RWPE1 (cell line): ENCODE data around the gene TTC21B.
"Not testable (repeated sequence)": the region's sequence is repeated elsewhere in the genome, so short reads cannot be mapped to it uniquely, and the experiment has no call there.

Experiments
- CTCF ChIA-PET: fragments of 350-600 bp; sonication (Branson Sonifier 250); formaldehyde crosslinking; extraction: SDS; loops from one replicate; lab custom pipeline; 2021; lab: Yijun Ruan, JAX
- POLR2A ChIA-PET: fragments of 400-600 bp; formaldehyde crosslinking; extraction: SDS; loops from one replicate; lab custom pipeline; 2020; ENCODE audit warnings: antibody characterized with exemption; ENCODE audit not compliant: low non-redundant PET; lab: Yijun Ruan, JAX
- DNase-seq: peaks from one replicate; pipeline ENCODE4 v3.0.0; 2012; ENCODE audit warnings: low spot score
- H3K27ac ChIP-seq: fragments of 450-650 bp; 2 replicates; pipeline ENCODE4 v1.5.1; 2017
- CTCF ChIP-seq: fragments of 450-650 bp; conservative IDR thresholded peaks from 2 replicates; pipeline ENCODE4 v1.5.1; 2017; ENCODE audit warnings: low read depth, mild to moderate bottlenecking

The TTC21B gene

GRCh38 chr2:165864296-165864695 lies 89.3 kb downstream of the TTC21B start:
- DNase-seq = no peak
- TF ChIP-seq CTCF = no peak
- ChIA-PET CTCF (interaction anchor here (0.5 to 0.6 kb wide), 2 partner anchors 238 to 417 kb away, joined by 4 to 6 read pairs; no protein-coding TSS in a partner anchor), POLR2A (no interaction called here)
- H3K27ac ChIP-seq = no peak overlapping the region

GRCh38 chr2:165863810-165864261 lies 89.7 kb downstream of the TTC21B start:
- TF ChIP-seq CTCF = no peak
- CTCF ChIA-PET = interaction anchor here (0.5 to 0.6 kb wide), 2 partner anchors 417 to 521 kb away, joined by 3 to 6 read pairs; no protein-coding TSS in a partner anchor
- DNase-seq = no peak
- H3K27ac ChIP-seq = no peak overlapping the region
- POLR2A ChIA-PET = no interaction called here

- POLR2A ChIA-PET, CTCF ChIA-PET, H3K27ac ChIP-seq, DNase-seq: not testable (repeated sequence)
Observed at GRCh38 chr2:165861083-165861482, 92.5 kb downstream of the TTC21B start.

GRCh38 chr2:165859723-165860122 lies 93.9 kb downstream of the TTC21B start:
- H3K27ac ChIP-seq, CTCF ChIA-PET, POLR2A ChIA-PET, DNase-seq: not testable (repeated sequence)

GRCh38 chr2:165857876-165858275 lies 95.7 kb downstream of the TTC21B start:
- ChIA-PET CTCF (no interaction called here), POLR2A (no interaction called here)
- H3K27ac ChIP-seq = no peak overlapping the region
- no peak for DNase-seq
- TF ChIP-seq CTCF = no peak

GRCh38 chr2:165852394-165852793 lies 101.2 kb downstream of the TTC21B start:
- CTCF ChIA-PET = no interaction called here
- no peak for TF ChIP-seq CTCF
- POLR2A ChIA-PET = no interaction called here
- H3K27ac ChIP-seq = no peak overlapping the region
- no peak for DNase-seq

- POLR2A ChIA-PET = no interaction called here
- peak; percentile 30 for DNase-seq
- H3K27ac ChIP-seq = no peak overlapping the region
- TF ChIP-seq CTCF = no peak
- CTCF ChIA-PET = interaction anchor here (0.5 to 0.8 kb wide), 4 partner anchors 15 to 1124 kb away, joined by 3 to 4 read pairs (median 4); no protein-coding TSS in a partner anchor
Observed at GRCh38 chr2:165847001-165847400, 106.6 kb downstream of the TTC21B start.

- POLR2A ChIA-PET = no interaction called here
- TF ChIP-seq CTCF = no peak
- CTCF ChIA-PET = no interaction called here
- no peak overlapping the region for H3K27ac ChIP-seq
- DNase-seq = no peak
Observed at GRCh38 chr2:165846056-165846455, 107.5 kb downstream of the TTC21B start.
